Liver (tissue), 9 donors: ENCODE results near the gene EXOC3. TPM values are rescaled to one million over a fixed set of nuclear protein-coding genes. Genes with fewer than 3 reads are reported as not detected.

Experiments
- DNase-seq: peaks from one replicate; pipeline ENCODE4 v3.0.0-alpha.2; 2017; ENCODE audit warnings: low spot score
- H3K27ac ChIP-seq, 2 donors: one replicate each; pipeline ENCODE4 v1.7.0; 2013; ENCODE audit warnings: inconsistent platforms in 2 of 2, low read length in 2 of 2, control low read depth in 1 of 2, low read depth in 1 of 2, mild to moderate bottlenecking in 1 of 2
- H3K27me3 ChIP-seq, 4 donors: one replicate each; pipeline versions ENCODE4 v1.6.1 to v1.7.0; 2013; ENCODE audit warnings: low read length in 3 of 4, inconsistent platforms in 1 of 4, mild to moderate bottlenecking in 1 of 4, moderate library complexity in 1 of 4; ENCODE audit not compliant: control insufficient read depth in 4 of 4, insufficient read depth in 4 of 4
- H3K36me3 ChIP-seq, 4 donors: one replicate each; pipeline versions ENCODE4 v1.6.1 to v1.7.0; 2013; ENCODE audit warnings: low read length in 3 of 4, mild to moderate bottlenecking in 3 of 4, low read depth in 1 of 4, moderate library complexity in 1 of 4; ENCODE audit not compliant: control insufficient read depth in 4 of 4, insufficient read depth in 3 of 4
- H3K4me1 ChIP-seq, 4 donors: one replicate each; pipeline versions ENCODE4 v1.6.1 to v1.7.0; 2013; ENCODE audit warnings: low read length in 3 of 4, mild to moderate bottlenecking in 3 of 4, moderate library complexity in 1 of 4; ENCODE audit not compliant: control insufficient read depth in 4 of 4, insufficient read depth in 4 of 4
- H3K4me3 ChIP-seq, 3 donors: one replicate each; pipeline versions ENCODE4 v1.6.1 to v1.7.0; 2013; ENCODE audit warnings: low read length in 3 of 3, control low read depth in 1 of 3, low read depth in 1 of 3, mild to moderate bottlenecking in 1 of 3
- H3K9ac ChIP-seq, 2 donors: one replicate each; pipeline ENCODE4 v1.7.0; 2013; ENCODE audit warnings: low read length in 2 of 2, mild to moderate bottlenecking in 2 of 2, moderate library complexity in 2 of 2, control low read depth in 1 of 2, low read depth in 1 of 2
- H3K9me3 ChIP-seq, 4 donors: one replicate each; pipeline versions ENCODE4 v1.6.1 to v1.7.0; 2013; ENCODE audit warnings: low read length in 3 of 4; ENCODE audit not compliant: control insufficient read depth in 4 of 4
- EGR1 ChIP-seq, 2 donors: IDR thresholded peaks; 2 replicates each; pipeline ENCODE4 v1.6.1; 2016 to 2018; ENCODE audit warnings: antibody characterized with exemption in 2 of 2, low read depth in 2 of 2
- FOXA1 ChIP-seq: IDR thresholded peaks from 2 replicates; pipeline ENCODE4 v1.6.1; 2016; ENCODE audit warnings: antibody characterized with exemption
- FOXA2 ChIP-seq: IDR thresholded peaks from 2 replicates; pipeline ENCODE4 v1.6.1; 2016; ENCODE audit warnings: antibody characterized with exemption
- GABPA ChIP-seq, 2 donors: IDR thresholded peaks in 1 of 2; conservative IDR thresholded peaks in 1 of 2; 2 replicates each; pipeline ENCODE4 v1.6.1; 2016; ENCODE audit warnings: antibody characterized with exemption in 2 of 2, mild to moderate bottlenecking in 1 of 2, moderate library complexity in 1 of 2
- HNF4A ChIP-seq, 2 donors: conservative IDR thresholded peaks; 2 replicates each; pipeline ENCODE4 v1.6.1; 2016; ENCODE audit warnings: antibody characterized with exemption in 2 of 2, mild to moderate bottlenecking in 2 of 2
- HNF4G ChIP-seq: IDR thresholded peaks from 2 replicates; pipeline ENCODE4 v1.6.1; 2016; ENCODE audit warnings: antibody characterized with exemption
- JUND ChIP-seq, 2 donors: IDR thresholded peaks; 2 replicates each; pipeline ENCODE4 v1.6.1; 2016; ENCODE audit warnings: antibody characterized with exemption in 2 of 2
- NR2F2 ChIP-seq: IDR thresholded peaks from 2 replicates; pipeline ENCODE4 v1.6.1; 2016; ENCODE audit warnings: antibody characterized with exemption
- RAD21 ChIP-seq, 2 donors: IDR thresholded peaks; 2 replicates each; pipeline ENCODE4 v1.6.1; 2016; ENCODE audit warnings: antibody characterized with exemption in 2 of 2, mild to moderate bottlenecking in 2 of 2
- RXRA ChIP-seq, 2 donors: IDR thresholded peaks; 2 replicates each; pipeline ENCODE4 v1.6.1; 2017 to 2018; ENCODE audit warnings: antibody characterized with exemption in 2 of 2, mild to moderate bottlenecking in 1 of 2
- SP1 ChIP-seq: IDR thresholded peaks from 2 replicates; pipeline ENCODE4 v1.6.1; 2018; ENCODE audit warnings: antibody characterized with exemption, mild to moderate bottlenecking
- TAF1 ChIP-seq: conservative IDR thresholded peaks from 2 replicates; pipeline ENCODE4 v1.6.1; 2016; ENCODE audit warnings: antibody characterized with exemption, mild to moderate bottlenecking
- YY1 ChIP-seq: IDR thresholded peaks from 2 replicates; pipeline ENCODE4 v1.6.1; 2016; ENCODE audit warnings: antibody characterized with exemption, mild to moderate bottlenecking
- WGBS: extraction: QIAGEN DNeasy Blood & Tissue Kit; methylation state at CpG from one replicate; pipeline ENCODE4 v1.1.7; 2013; 5-methylcytosine and 5-hydroxymethylcytosine counted together
- polyA plus RNA-seq, 2 donors: library from polyadenylated mRNA; stranded (reverse) in 1 of 2; unstranded in 1 of 2; fragments of 200-250 nt in 1 of 2; fragments of >200 nt in 1 of 2; fragmentation: Nextera tagmentation in 1 of 2; extraction: Ambion mirVana in 1 of 2; gene quantifications; one replicate each; pipeline versions ENCODE4 v1.2.1 to v1.2.3, GENCODE V29; 2013 to 2015
- total RNA-seq, 2 donors: library from RNA; depleted of rRNA; stranded (reverse); fragments of >200 nt; gene quantifications; one replicate each; pipeline ENCODE4 v1.2.3, GENCODE V29; 2014
- TF ChIP-seq, protein P1 (sequence below): IDR thresholded peaks from 2 replicates; pipeline ENCODE4 v1.6.1; 2016; ENCODE audit warnings: antibody characterized with exemption
- TF ChIP-seq, protein P2 (sequence below): IDR thresholded peaks from 2 replicates; pipeline ENCODE4 v1.6.1; 2016; ENCODE audit warnings: antibody characterized with exemption, mild to moderate bottlenecking
- TF ChIP-seq, protein P3 (sequence below): IDR thresholded peaks from 2 replicates; pipeline ENCODE4 v1.6.1; 2016; ENCODE audit warnings: antibody characterized with exemption
- TF ChIP-seq, protein P4 (sequence below): IDR thresholded peaks from 2 replicates; pipeline ENCODE4 v1.6.1; 2016; ENCODE audit warnings: antibody characterized with exemption
- TF ChIP-seq, protein P5 (sequence below): fragments of 150-350 bp; IDR thresholded peaks from 2 replicates; pipeline ENCODE4 v1.5.1; 2017; ENCODE audit warnings: improper control_type of control experiment, low read depth, low read length; ENCODE audit not compliant: missing input control
- donor health status: healthy.
- donor health status: healthy.
- donor health status: healthy.
- donor health status: healthy.
- donor health status: healthy.

Gene EXOC3
- total and polyA plus RNA-seq, 4 donors = 12.4 to 23.9 (median 18.5) TPM

DNA sequence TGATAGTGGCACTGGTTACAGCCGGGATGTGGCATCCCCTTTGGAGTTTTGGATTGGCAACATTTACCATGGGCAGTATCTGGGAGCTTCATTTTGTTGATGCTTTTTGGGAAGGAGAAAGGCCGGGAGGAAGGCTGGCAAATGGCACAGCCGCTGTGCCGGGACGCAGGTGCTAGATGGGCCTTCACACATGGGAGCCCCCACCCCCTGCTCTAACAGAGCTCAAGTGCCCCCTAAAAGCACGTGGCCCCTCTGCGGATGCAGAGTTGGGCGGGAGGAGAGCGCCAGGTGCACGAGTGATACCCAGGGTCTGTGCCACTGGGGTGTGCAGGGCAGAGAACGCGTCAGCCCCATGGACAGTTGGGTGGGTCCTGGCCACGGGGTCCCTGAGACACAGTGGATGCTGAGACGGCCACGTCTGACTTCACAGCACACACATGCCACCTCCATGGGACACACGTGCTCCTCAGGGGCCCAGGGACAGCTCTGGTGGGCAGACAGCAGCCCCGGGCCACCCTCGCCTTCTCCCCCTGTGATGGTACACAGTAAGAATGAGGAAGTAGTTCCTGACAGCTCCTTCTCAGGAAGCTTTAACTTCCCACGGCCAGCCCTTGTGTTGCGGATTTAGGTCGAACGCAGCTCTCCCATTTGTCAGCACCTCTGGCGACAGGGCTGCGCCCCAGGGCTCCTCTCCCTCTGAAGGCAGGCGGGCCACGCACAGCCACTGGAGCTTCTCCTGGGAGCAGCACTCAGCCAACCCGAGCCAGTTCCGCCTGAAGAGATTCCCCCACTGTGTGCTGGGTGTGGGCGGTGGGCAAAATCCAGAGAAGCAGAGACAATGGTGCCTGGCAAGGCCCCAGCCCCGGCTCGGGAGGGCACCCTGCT is 70.5 kb downstream of the EXOC3 start:
- no peaks in the 10 kb centered on the region for H3K9me3 ChIP-seq
- DNase-seq = no peak
- H3K27ac ChIP-seq = no peak overlapping the region
- WGBS = 77% methylated on average over 31 of the region's 31 CpGs
- H3K36me3 ChIP-seq = no peaks in the 10 kb centered on the region
- peaks cover 0 to 6% (median 0%) of the 10 kb centered on the region in 4 donors for H3K27me3 ChIP-seq
- no peak for TF ChIP-seq RAD21 (IDR thresholded peaks at IDR 0.05)
- TF ChIP-seq EGR1 (IDR thresholded peaks at IDR 0.05; ENCODE audit: low read depth in 2 of 2) = no peak
- TF ChIP-seq, protein P1, sequence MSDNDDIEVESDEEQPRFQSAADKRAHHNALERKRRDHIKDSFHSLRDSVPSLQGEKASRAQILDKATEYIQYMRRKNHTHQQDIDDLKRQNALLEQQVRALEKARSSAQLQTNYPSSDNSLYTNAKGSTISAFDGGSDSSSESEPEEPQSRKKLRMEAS = no peak
- TF ChIP-seq, protein P2, sequence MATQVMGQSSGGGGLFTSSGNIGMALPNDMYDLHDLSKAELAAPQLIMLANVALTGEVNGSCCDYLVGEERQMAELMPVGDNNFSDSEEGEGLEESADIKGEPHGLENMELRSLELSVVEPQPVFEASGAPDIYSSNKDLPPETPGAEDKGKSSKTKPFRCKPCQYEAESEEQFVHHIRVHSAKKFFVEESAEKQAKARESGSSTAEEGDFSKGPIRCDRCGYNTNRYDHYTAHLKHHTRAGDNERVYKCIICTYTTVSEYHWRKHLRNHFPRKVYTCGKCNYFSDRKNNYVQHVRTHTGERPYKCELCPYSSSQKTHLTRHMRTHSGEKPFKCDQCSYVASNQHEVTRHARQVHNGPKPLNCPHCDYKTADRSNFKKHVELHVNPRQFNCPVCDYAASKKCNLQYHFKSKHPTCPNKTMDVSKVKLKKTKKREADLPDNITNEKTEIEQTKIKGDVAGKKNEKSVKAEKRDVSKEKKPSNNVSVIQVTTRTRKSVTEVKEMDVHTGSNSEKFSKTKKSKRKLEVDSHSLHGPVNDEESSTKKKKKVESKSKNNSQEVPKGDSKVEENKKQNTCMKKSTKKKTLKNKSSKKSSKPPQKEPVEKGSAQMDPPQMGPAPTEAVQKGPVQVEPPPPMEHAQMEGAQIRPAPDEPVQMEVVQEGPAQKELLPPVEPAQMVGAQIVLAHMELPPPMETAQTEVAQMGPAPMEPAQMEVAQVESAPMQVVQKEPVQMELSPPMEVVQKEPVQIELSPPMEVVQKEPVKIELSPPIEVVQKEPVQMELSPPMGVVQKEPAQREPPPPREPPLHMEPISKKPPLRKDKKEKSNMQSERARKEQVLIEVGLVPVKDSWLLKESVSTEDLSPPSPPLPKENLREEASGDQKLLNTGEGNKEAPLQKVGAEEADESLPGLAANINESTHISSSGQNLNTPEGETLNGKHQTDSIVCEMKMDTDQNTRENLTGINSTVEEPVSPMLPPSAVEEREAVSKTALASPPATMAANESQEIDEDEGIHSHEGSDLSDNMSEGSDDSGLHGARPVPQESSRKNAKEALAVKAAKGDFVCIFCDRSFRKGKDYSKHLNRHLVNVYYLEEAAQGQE = no peak
- no peak for TF ChIP-seq HNF4A (conservative IDR thresholded peaks at IDR 0.05)
- no peak for TF ChIP-seq YY1
- no peak for TF ChIP-seq RXRA (IDR thresholded peaks at IDR 0.05)
- TF ChIP-seq, protein P3, sequence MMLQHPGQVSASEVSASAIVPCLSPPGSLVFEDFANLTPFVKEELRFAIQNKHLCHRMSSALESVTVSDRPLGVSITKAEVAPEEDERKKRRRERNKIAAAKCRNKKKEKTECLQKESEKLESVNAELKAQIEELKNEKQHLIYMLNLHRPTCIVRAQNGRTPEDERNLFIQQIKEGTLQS = no peak
- no peak for TF ChIP-seq TAF1
- no peak for TF ChIP-seq NR2F2
- no peak for TF ChIP-seq GABPA (IDR thresholded peaks at IDR 0.05 in 1 of 2, conservative IDR thresholded peaks at IDR 0.05 in 1 of 2)
- no peak for TF ChIP-seq SP1
- no peak for TF ChIP-seq FOXA1
- no peak for TF ChIP-seq JUND (IDR thresholded peaks at IDR 0.05)
- TF ChIP-seq FOXA2 = no peak
- TF ChIP-seq, protein P4, sequence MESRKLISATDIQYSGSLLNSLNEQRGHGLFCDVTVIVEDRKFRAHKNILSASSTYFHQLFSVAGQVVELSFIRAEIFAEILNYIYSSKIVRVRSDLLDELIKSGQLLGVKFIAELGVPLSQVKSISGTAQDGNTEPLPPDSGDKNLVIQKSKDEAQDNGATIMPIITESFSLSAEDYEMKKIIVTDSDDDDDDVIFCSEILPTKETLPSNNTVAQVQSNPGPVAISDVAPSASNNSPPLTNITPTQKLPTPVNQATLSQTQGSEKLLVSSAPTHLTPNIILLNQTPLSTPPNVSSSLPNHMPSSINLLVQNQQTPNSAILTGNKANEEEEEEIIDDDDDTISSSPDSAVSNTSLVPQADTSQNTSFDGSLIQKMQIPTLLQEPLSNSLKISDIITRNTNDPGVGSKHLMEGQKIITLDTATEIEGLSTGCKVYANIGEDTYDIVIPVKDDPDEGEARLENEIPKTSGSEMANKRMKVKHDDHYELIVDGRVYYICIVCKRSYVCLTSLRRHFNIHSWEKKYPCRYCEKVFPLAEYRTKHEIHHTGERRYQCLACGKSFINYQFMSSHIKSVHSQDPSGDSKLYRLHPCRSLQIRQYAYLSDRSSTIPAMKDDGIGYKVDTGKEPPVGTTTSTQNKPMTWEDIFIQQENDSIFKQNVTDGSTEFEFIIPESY = no peak
- no peak for TF ChIP-seq HNF4G
- TF ChIP-seq, protein P5, sequence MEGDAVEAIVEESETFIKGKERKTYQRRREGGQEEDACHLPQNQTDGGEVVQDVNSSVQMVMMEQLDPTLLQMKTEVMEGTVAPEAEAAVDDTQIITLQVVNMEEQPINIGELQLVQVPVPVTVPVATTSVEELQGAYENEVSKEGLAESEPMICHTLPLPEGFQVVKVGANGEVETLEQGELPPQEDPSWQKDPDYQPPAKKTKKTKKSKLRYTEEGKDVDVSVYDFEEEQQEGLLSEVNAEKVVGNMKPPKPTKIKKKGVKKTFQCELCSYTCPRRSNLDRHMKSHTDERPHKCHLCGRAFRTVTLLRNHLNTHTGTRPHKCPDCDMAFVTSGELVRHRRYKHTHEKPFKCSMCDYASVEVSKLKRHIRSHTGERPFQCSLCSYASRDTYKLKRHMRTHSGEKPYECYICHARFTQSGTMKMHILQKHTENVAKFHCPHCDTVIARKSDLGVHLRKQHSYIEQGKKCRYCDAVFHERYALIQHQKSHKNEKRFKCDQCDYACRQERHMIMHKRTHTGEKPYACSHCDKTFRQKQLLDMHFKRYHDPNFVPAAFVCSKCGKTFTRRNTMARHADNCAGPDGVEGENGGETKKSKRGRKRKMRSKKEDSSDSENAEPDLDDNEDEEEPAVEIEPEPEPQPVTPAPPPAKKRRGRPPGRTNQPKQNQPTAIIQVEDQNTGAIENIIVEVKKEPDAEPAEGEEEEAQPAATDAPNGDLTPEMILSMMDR = no peak
- H3K4me3 ChIP-seq = no peak overlapping the region
- H3K9ac ChIP-seq = no peak overlapping the region
- H3K4me1 ChIP-seq = no peaks in the 10 kb centered on the region
